Panc1 (cell line): ENCODE results near the gene CHEK2. TPM values are rescaled to one million over a fixed set of nuclear protein-coding genes. Genes with fewer than 3 reads are reported as not detected.

ENCODE experiments used
- ATAC-seq: fragments of 200-7000 bp; cut with Tn5 transposase; 2 replicates; pipeline ENCODE4 v1.9.1; 2020; ENCODE audit warnings: mild to moderate bottlenecking, moderate library complexity
- BruUV-seq: library from RNA; stranded (reverse); fragments of 400-500 nt; replicated peaks from 2 replicates; lab custom pipeline; 2021; lab: Mats Ljungman, UMichigan
- CTCF ChIA-PET: fragments of 300-600 bp; sonication (Branson Sonifier 250); formaldehyde crosslinking; loops from one replicate; lab custom pipeline; 2022; ENCODE audit warnings: antibody characterized with exemption; lab: Charles Lee
- POLR2A ChIA-PET: fragments of 300-600 bp; sonication (Branson Sonifier 250); formaldehyde crosslinking; loops from one replicate; lab custom pipeline; 2022; ENCODE audit warnings: antibody characterized with exemption; lab: Charles Lee
- DNase-seq: peaks from one replicate; pipeline ENCODE4 v3.0.0-alpha.2; 2010; ENCODE audit warnings: low read depth, low spot score
- H3K27ac ChIP-seq: 2 replicates; pipeline ENCODE4 v1.5.1; 2011; ENCODE audit warnings: mild to moderate bottlenecking, low read length, inconsistent platforms
- H3K27me3 ChIP-seq: fragments of 200-500 bp; sonication (Bioruptor generic); 2 replicates; pipeline ENCODE4 v1.6.0; 2014; ENCODE audit warnings: low read length, inconsistent platforms; ENCODE audit not compliant: control insufficient read depth, insufficient read depth
- H3K36me3 ChIP-seq: fragments of 200-500 bp; sonication (Bioruptor generic); 2 replicates; pipeline ENCODE4 v1.5.1; 2014; ENCODE audit warnings: inconsistent platforms, mild to moderate bottlenecking, low read length, moderate library complexity; ENCODE audit not compliant: control insufficient read depth, insufficient read depth
- H3K4me1 ChIP-seq: 2 replicates; pipeline ENCODE4 v1.5.1; 2011; ENCODE audit warnings: inconsistent platforms, mild to moderate bottlenecking, low read length, moderate library complexity; ENCODE audit not compliant: control insufficient read depth, insufficient read depth
- H3K4me3 ChIP-seq, 2 experiments: 2 replicates each; pipeline ENCODE4 v1.5.1; 2011 to 2012; ENCODE audit warnings: low read depth in 2 of 2, low read length in 2 of 2, mild to moderate bottlenecking in 2 of 2, inconsistent platforms in 1 of 2, moderate library complexity in 1 of 2
- H3K9me3 ChIP-seq: fragments of 200-500 bp; sonication (Bioruptor generic); 2 replicates; pipeline ENCODE4 v1.5.1; 2014; ENCODE audit warnings: low read depth, mild to moderate bottlenecking, inconsistent platforms, low read length, moderate library complexity; ENCODE audit not compliant: control insufficient read depth, insufficient read depth
- CTCF ChIP-seq: fragments of 450-650 bp; IDR thresholded peaks from 2 replicates; pipeline ENCODE4 v1.5.1; 2017; ENCODE audit warnings: mild to moderate bottlenecking
- POLR2AphosphoS5 ChIP-seq: IDR thresholded peaks from 2 replicates; pipeline ENCODE4 v1.6.1; 2012; ENCODE audit warnings: mild to moderate bottlenecking, low read depth, low read length, moderate library complexity
- REST ChIP-seq, 2 experiments: IDR thresholded peaks; 2 replicates each; pipeline ENCODE4 v1.6.1; 2011 to 2012; ENCODE audit warnings: low read depth in 2 of 2, control low read depth in 1 of 2, low read length in 1 of 2, mild to moderate bottlenecking in 1 of 2, moderate library complexity in 1 of 2; ENCODE audit not compliant: insufficient read depth in 1 of 2
- SIN3A ChIP-seq: IDR thresholded peaks from 2 replicates; pipeline ENCODE4 v1.6.1; 2012; ENCODE audit warnings: low read depth, mild to moderate bottlenecking, low read length, moderate library complexity, borderline replicate concordance; ENCODE audit not compliant: insufficient read depth
- TCF7L2 ChIP-seq: IDR thresholded peaks from 2 replicates; pipeline ENCODE4 v1.6.1; 2011; ENCODE audit warnings: mild to moderate bottlenecking, low read depth, low read length, inconsistent platforms
- in situ Hi-C: cut with HindIII; loops from 2 replicates; pipeline ENCODE4 v1.10.0; 2016; ENCODE audit warnings: low sequenced_read_pairs, low pct_unique_long_range_greater_than_20kb
- intact Hi-C: fragments of 100-400 bp; cut with micrococcal nuclease; formaldehyde crosslinking; loops from one replicate; pipeline ENCODE4 v1.10.0; 2022; ENCODE audit not compliant: unreplicated experiment
- total RNA-seq: library from RNA; stranded (reverse); gene quantifications from one replicate; pipeline ENCODE4 v1.2.1, GENCODE V29; 2021; ENCODE audit not compliant: unreplicated experiment

CHEK2 gene
- total RNA-seq, 1 experiment from 2014 or later: 29.5 TPM

GRCh38 chr22:28728002-28728401 lies 13.6 kb downstream of the CHEK2 start:
- H3K36me3 ChIP-seq: no peaks in the 10 kb centered on the region
- BruUV-seq: no TSS peak

GRCh38 chr22:28718044-28718443 lies 23.6 kb downstream of the CHEK2 start:
- CTCF ChIA-PET: no interaction called here
- TF ChIP-seq TCF7L2 (no peak), CTCF (no peak), REST (IDR thresholded peaks at IDR 0.05; ENCODE audit: insufficient read depth in 1 of 2, low read depth in 2 of 2, low read length in 1 of 2) (no peak), POLR2AphosphoS5 (no peak), SIN3A (no peak)
- in situ Hi-C loops: no loop called here

More at GRCh38 chr22:28728002-28728401, 13.6 kb downstream of the CHEK2 start:
- no peak overlapping the region for H3K4me3 ChIP-seq
- H3K27me3 ChIP-seq: no peaks in the 10 kb centered on the region
- in situ Hi-C loops: no loop called here
- ChIA-PET CTCF (no interaction called here), POLR2A (no interaction called here)
- no peak for ATAC-seq
- H3K9me3 ChIP-seq: no peaks in the 10 kb centered on the region
- TF ChIP-seq SIN3A: no peak
- TF ChIP-seq CTCF: no peak
- no peak for TF ChIP-seq POLR2AphosphoS5
- no peak for TF ChIP-seq REST (IDR thresholded peaks at IDR 0.05; ENCODE audit: insufficient read depth in 1 of 2, low read depth in 2 of 2, low read length in 1 of 2)
- TF ChIP-seq TCF7L2: no peak
- no peak for DNase-seq
- no peaks in the 10 kb centered on the region for H3K4me1 ChIP-seq
- no peak overlapping the region for H3K27ac ChIP-seq
- intact Hi-C loops: no loop called here

More at GRCh38 chr22:28718044-28718443, 23.6 kb downstream of the CHEK2 start:
- Histone ChIP-seq H3K27ac (no peak overlapping the region), H3K4me1 (no peaks in the 10 kb centered on the region), H3K27me3 (no peaks in the 10 kb centered on the region), H3K4me3 (no peak overlapping the region), H3K36me3 (peaks cover 3% of the 10 kb centered on the region; the same call in 1 of the 2 replicates), H3K9me3 (no peaks in the 10 kb centered on the region)
- ATAC-seq (no peak), DNase-seq (no peak)
- no TSS peak for BruUV-seq
- POLR2A ChIA-PET: no interaction called here
- intact Hi-C loops: no loop called here
